Germinal center (tissue), 1 donor: ENCODE data around the gene RAPGEF1.

Experiments used
- DNase-seq: peaks from one replicate; pipeline ENCODE4 v3.0.0; 2012; ENCODE audit warnings: mixed read lengths, low spot score

The RAPGEF1 gene

GRCh38 chr9:131528886-131529505 is 210.9 kb downstream of the RAPGEF1 start:
- no peak for DNase-seq

DNA sequence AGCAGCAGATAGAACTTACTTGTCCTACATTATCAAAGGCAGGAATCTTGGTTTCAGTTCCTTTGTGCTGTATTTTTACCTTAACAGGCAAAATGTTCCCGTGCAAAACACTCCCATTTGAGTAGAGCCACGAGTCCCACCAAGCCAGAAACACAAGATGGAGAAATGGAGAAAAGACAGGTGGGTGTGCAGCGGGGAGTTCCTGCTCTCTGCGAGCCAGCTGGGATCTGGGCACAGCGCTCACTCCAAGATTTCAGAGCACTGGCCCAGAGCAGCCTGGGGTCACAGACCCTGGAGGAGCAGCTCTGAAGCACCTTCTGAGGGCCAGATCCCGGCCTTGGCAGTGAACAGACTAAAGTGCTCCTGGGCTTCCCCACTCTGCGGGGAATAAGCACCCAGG is 211.7 kb downstream of the RAPGEF1 start:
- no peak for DNase-seq
